WTC11 (cell line): ENCODE data around the gene SERPINB13. TPM values are rescaled to one million over a fixed set of nuclear protein-coding genes. Genes with fewer than 3 reads are reported as not detected.

Source experiments
- ATAC-seq: fragments of 200-7000 bp; cut with Tn5 transposase; 2 replicates; pipeline ENCODE4 v1.10.0; 2021; ENCODE audit warnings: mild to moderate bottlenecking, moderate library complexity
- CTCF ChIA-PET: fragments of 300-600 bp; sonication (Branson Sonifier 250); formaldehyde crosslinking; loops from one replicate; lab custom pipeline; 2021; ENCODE audit warnings: antibody characterized with exemption; lab: Charles Lee
- POLR2A ChIA-PET: fragments of 350-600 bp; sonication (Branson Sonifier 250); formaldehyde crosslinking; loops from one replicate; lab custom pipeline; 2021; ENCODE audit warnings: antibody characterized with exemption; lab: Charles Lee
- DNase-seq: peaks from one replicate; pipeline ENCODE4 v3.0.0; 2021; ENCODE audit warnings: low spot score
- H3K27ac Mint-ChIP-seq: 2 replicates; pipeline ENCODE4 v1.8.0; 2021; ENCODE audit warnings: mixed read lengths
- H3K27me3 Mint-ChIP-seq: 2 replicates; pipeline ENCODE4 v1.8.0; 2021; ENCODE audit warnings: low read depth, mild to moderate bottlenecking, moderate library complexity, mixed read lengths
- H3K36me3 Mint-ChIP-seq: 2 replicates; pipeline ENCODE4 v1.8.0; 2021; ENCODE audit warnings: mixed read lengths
- H3K4me1 Mint-ChIP-seq: 2 replicates; pipeline ENCODE4 v1.8.0; 2022; ENCODE audit warnings: mixed read lengths
- H3K4me3 Mint-ChIP-seq: 2 replicates; pipeline ENCODE4 v1.8.0; 2021; ENCODE audit warnings: mild to moderate bottlenecking, moderate library complexity, mixed read lengths
- H3K9me3 Mint-ChIP-seq: 2 replicates; pipeline ENCODE4 v1.8.0; 2021; ENCODE audit warnings: mixed read lengths
- ATF1 ChIP-seq: sonication (generic); formaldehyde crosslinking; IDR thresholded peaks from 2 replicates; pipeline ENCODE4 v1.8.1; 2023; ENCODE audit warnings: mild to moderate bottlenecking, moderate library complexity, missing genetic modification reagents
- CREM ChIP-seq: sonication (generic); formaldehyde crosslinking; IDR thresholded peaks from 2 replicates; pipeline ENCODE4 v1.8.1; 2022; ENCODE audit warnings: mild to moderate bottlenecking, missing genetic modification reagents, moderate library complexity
- E2F5 ChIP-seq: sonication (generic); formaldehyde crosslinking; IDR thresholded peaks from 2 replicates; pipeline ENCODE4 v1.8.1; 2022; ENCODE audit warnings: mild to moderate bottlenecking, moderate library complexity, missing genetic modification reagents
- EMX1 ChIP-seq: fragments of 250-450 bp; sonication (Bioruptor Pico); IDR thresholded peaks from 2 replicates; pipeline ENCODE4 v1.8.0; 2021; ENCODE audit warnings: mild to moderate bottlenecking
- FOXJ3 ChIP-seq: sonication (generic); formaldehyde crosslinking; IDR thresholded peaks from 2 replicates; pipeline ENCODE4 v1.9.0; 2021; ENCODE audit warnings: missing genetic modification reagents, mild to moderate bottlenecking, borderline replicate concordance
- FOXK1 ChIP-seq: sonication (generic); formaldehyde crosslinking; IDR thresholded peaks from 2 replicates; pipeline ENCODE4 v1.8.0; 2022; ENCODE audit warnings: mild to moderate bottlenecking, moderate library complexity, missing genetic modification reagents
- GABPB1 ChIP-seq: sonication (generic); formaldehyde crosslinking; IDR thresholded peaks from 2 replicates; pipeline ENCODE4 v1.8.1; 2023; ENCODE audit warnings: mild to moderate bottlenecking, missing genetic modification reagents
- HMGA2 ChIP-seq: fragments of 250-450 bp; sonication (Bioruptor Pico); IDR thresholded peaks from 2 replicates; pipeline ENCODE4 v1.4.0; 2021; ENCODE audit warnings: mild to moderate bottlenecking, moderate library complexity
- JUN ChIP-seq: sonication (generic); formaldehyde crosslinking; IDR thresholded peaks from 2 replicates; pipeline ENCODE4 v1.8.0; 2023; ENCODE audit warnings: mild to moderate bottlenecking, missing genetic modification reagents
- NR2C2 ChIP-seq: sonication (generic); formaldehyde crosslinking; IDR thresholded peaks from 2 replicates; pipeline ENCODE4 v1.8.0; 2022; ENCODE audit warnings: mild to moderate bottlenecking, missing genetic modification reagents
- NR3C1 ChIP-seq: sonication (generic); formaldehyde crosslinking; conservative IDR thresholded peaks from 2 replicates; pipeline ENCODE4 v1.8.1; 2023; ENCODE audit warnings: low read depth, mild to moderate bottlenecking, missing genetic modification reagents
- PRRX2 ChIP-seq: fragments of 250-450 bp; sonication (Bioruptor Pico); IDR thresholded peaks from 2 replicates; pipeline ENCODE4 v1.8.0; 2021; ENCODE audit warnings: mild to moderate bottlenecking
- RORB ChIP-seq: fragments of 250-450 bp; sonication (Bioruptor Pico); IDR thresholded peaks from 2 replicates; pipeline ENCODE4 v1.9.0; 2021; ENCODE audit warnings: mild to moderate bottlenecking
- SMAD3 ChIP-seq: sonication (generic); formaldehyde crosslinking; IDR thresholded peaks from 2 replicates; pipeline ENCODE4 v1.8.0; 2022; ENCODE audit warnings: missing genetic modification reagents, mild to moderate bottlenecking, borderline replicate concordance
- SMAD4 ChIP-seq: sonication (generic); formaldehyde crosslinking; IDR thresholded peaks from 2 replicates; pipeline ENCODE4 v1.8.0; 2022; ENCODE audit warnings: mild to moderate bottlenecking, missing genetic modification reagents
- TEAD4 ChIP-seq: sonication (generic); formaldehyde crosslinking; IDR thresholded peaks from 2 replicates; pipeline ENCODE4 v1.8.0; 2022; ENCODE audit warnings: mild to moderate bottlenecking, missing genetic modification reagents
- ZBTB43 ChIP-seq: sonication (generic); formaldehyde crosslinking; IDR thresholded peaks from 2 replicates; pipeline ENCODE4 v1.8.1; 2023; ENCODE audit warnings: mild to moderate bottlenecking, missing genetic modification reagents
- ZMAT4 ChIP-seq: fragments of 250-450 bp; sonication (Bioruptor Pico); IDR thresholded peaks from 2 replicates; pipeline ENCODE4 v1.9.0; 2021; ENCODE audit warnings: mild to moderate bottlenecking
- ZNF396 ChIP-seq: fragments of 250-450 bp; sonication (Bioruptor Pico); IDR thresholded peaks from 2 replicates; pipeline ENCODE4 v1.8.0; 2021; ENCODE audit warnings: mild to moderate bottlenecking, moderate library complexity, borderline replicate concordance
- ZNF423 ChIP-seq: fragments of 250-450 bp; sonication (Bioruptor Pico); IDR thresholded peaks from 2 replicates; pipeline ENCODE4 v2.1.2; 2022; ENCODE audit warnings: mild to moderate bottlenecking, moderate library complexity
- ZSCAN18 ChIP-seq: fragments of 250-450 bp; sonication (Bioruptor Pico); IDR thresholded peaks from 2 replicates; pipeline ENCODE4 v2.1.2; 2022; ENCODE audit warnings: mild to moderate bottlenecking, moderate library complexity
- total RNA-seq: library from RNA; stranded (reverse); gene quantifications from 3 replicates; pipeline ENCODE4 v1.2.3, GENCODE V29; 2021

SERPINB13 gene
- total RNA-seq, 1 experiment from 2014 or later: not detected

- TF ChIP-seq JUN (CRISPR knock-in tag): no peak
- TF ChIP-seq, all 79 proteins: peak for 0
These were observed 26.3 kb downstream of the SERPINB13 start (continued) for GRCh38 chr18:63613420-63613819.

- no peak overlapping the region for H3K27ac Mint-ChIP-seq
- H3K27me3 Mint-ChIP-seq: no peaks in the 10 kb centered on the region
- no peak for TF ChIP-seq PRRX2 (CRISPR knock-in tag)
- no peak for TF ChIP-seq CREM
- peaks cover 12% of the 10 kb centered on the region for H3K9me3 Mint-ChIP-seq
- ChIA-PET CTCF (interaction anchor here (1.3 kb wide), 1 partner anchor 124 kb away, joined by 6 read pairs; no protein-coding TSS in a partner anchor), POLR2A (no interaction called here)
- H3K36me3 Mint-ChIP-seq: no peaks in the 10 kb centered on the region
- no peak for DNase-seq
- ATAC-seq: peak; percentile 61
- H3K4me1 Mint-ChIP-seq: peaks cover 17% of the 10 kb centered on the region
- no peak overlapping the region for H3K4me3 Mint-ChIP-seq
These were observed 30.1 kb downstream of the SERPINB13 start for GRCh38 chr18:63617049-63617914.

GRCh38 chr18:63617915-63618234, 30.7 kb downstream of the SERPINB13 start:
- Mint-ChIP-seq H3K27me3 (no peaks in the 10 kb centered on the region), H3K9me3 (peaks cover 12% of the 10 kb centered on the region), H3K4me3 (no peak overlapping the region), H3K4me1 (peaks cover 17% of the 10 kb centered on the region), H3K36me3 (no peaks in the 10 kb centered on the region; the same call in 1 of the 2 replicates), H3K27ac (no peak overlapping the region)
- no peak for DNase-seq
- ATAC-seq: no peak
- POLR2A ChIA-PET: no interaction called here
- TF ChIP-seq HMGA2 (no peak), E2F5 (CRISPR knock-in tag) (no peak), FOXK1 (CRISPR knock-in tag) (no peak)
- TF ChIP-seq, all 79 proteins: peak for 0
- CTCF ChIA-PET: interaction anchor here (1.3 kb wide), 1 partner anchor 124 kb away, joined by 6 read pairs; no protein-coding TSS in a partner anchor

GRCh38 chr18:63619661-63620060, 32.5 kb downstream of the SERPINB13 start:
- POLR2A ChIA-PET: no interaction called here
- ATAC-seq (no peak), DNase-seq (no peak)
- TF ChIP-seq EMX1 (CRISPR knock-in tag): no peak
- no peak for TF ChIP-seq E2F5 (CRISPR knock-in tag)
- TF ChIP-seq NR2C2 (CRISPR knock-in tag): no peak
- TF ChIP-seq TEAD4: no peak
- H3K27me3 Mint-ChIP-seq: no peaks in the 10 kb centered on the region
- H3K9me3 Mint-ChIP-seq: peaks cover 26% of the 10 kb centered on the region
- H3K4me1 Mint-ChIP-seq: peaks cover 17% of the 10 kb centered on the region
- H3K36me3 Mint-ChIP-seq: peaks cover 14% of the 10 kb centered on the region
- H3K4me3 Mint-ChIP-seq: no peak overlapping the region
- CTCF ChIA-PET: no interaction called here
- no peak overlapping the region for H3K27ac Mint-ChIP-seq

GRCh38 chr18:63624863-63625262, 37.7 kb downstream of the SERPINB13 start:
- Mint-ChIP-seq H3K27me3 (peaks cover 5% of the 10 kb centered on the region), H3K36me3 (peaks cover 47% of the 10 kb centered on the region), H3K27ac (no peak overlapping the region), H3K9me3 (peaks cover 63% of the 10 kb centered on the region), H3K4me1 (0 out of 2 replicates have a peak, but pooled peaks cover 5% of the 10 kb centered on the region), H3K4me3 (no peak overlapping the region)
- no peak for ATAC-seq
- no peak for DNase-seq
- ChIA-PET CTCF (no interaction called here), POLR2A (no interaction called here)
- TF ChIP-seq ZNF396: no peak
- no peak for TF ChIP-seq ZMAT4
- no peak for TF ChIP-seq SMAD3 (CRISPR knock-in tag)
- no peak for TF ChIP-seq SMAD4 (CRISPR knock-in tag)
- TF ChIP-seq ATF1 (CRISPR knock-in tag): no peak
- TF ChIP-seq RORB (CRISPR knock-in tag): no peak
- TF ChIP-seq NR3C1: no peak
- no peak for TF ChIP-seq JUN (CRISPR knock-in tag)
- TF ChIP-seq ZBTB43 (CRISPR knock-in tag): no peak
- TF ChIP-seq GABPB1 (CRISPR knock-in tag): no peak
- TF ChIP-seq ZSCAN18 (CRISPR knock-in tag): no peak
- no peak for TF ChIP-seq ZNF423
- TF ChIP-seq FOXJ3 (CRISPR knock-in tag): no peak
